Activated CD8-positive, alpha-beta memory T cell treated with anti-CD3 and anti-CD28 coated beads, Interleukin-2, amount 50 U/mL, for 4 hours (primary cell): ENCODE results near the gene AQP1.

ENCODE experiments used
- DNase-seq: peaks from one replicate; pipeline ENCODE4 v3.0.0-alpha.2; 2020

AQP1 gene

DNA sequence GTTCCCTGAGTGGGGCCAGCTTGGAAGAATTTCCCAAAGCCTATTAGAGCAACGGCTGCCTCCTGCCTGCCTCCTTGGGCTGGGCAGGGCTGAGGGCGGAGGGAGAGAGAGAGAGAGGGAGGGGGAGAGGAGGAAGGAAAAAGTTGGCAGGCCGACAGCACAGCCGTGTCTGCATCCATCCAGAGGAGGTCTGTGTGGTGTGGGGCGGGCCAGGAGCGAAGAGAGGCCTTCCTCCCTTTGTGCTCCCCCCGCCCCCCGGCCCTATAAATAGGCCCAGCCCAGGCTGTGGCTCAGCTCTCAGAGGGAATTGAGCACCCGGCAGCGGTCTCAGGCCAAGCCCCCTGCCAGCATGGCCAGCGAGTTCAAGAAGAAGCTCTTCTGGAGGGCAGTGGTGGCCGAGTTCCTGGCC is at the start of gene AQP1:
TSS of gene AQP1 (plus strand) at position 293 of the 409 bp plus-strand sequence. CDS start at position 350, 57 bp downstream.
- no peak for DNase-seq

DNA sequence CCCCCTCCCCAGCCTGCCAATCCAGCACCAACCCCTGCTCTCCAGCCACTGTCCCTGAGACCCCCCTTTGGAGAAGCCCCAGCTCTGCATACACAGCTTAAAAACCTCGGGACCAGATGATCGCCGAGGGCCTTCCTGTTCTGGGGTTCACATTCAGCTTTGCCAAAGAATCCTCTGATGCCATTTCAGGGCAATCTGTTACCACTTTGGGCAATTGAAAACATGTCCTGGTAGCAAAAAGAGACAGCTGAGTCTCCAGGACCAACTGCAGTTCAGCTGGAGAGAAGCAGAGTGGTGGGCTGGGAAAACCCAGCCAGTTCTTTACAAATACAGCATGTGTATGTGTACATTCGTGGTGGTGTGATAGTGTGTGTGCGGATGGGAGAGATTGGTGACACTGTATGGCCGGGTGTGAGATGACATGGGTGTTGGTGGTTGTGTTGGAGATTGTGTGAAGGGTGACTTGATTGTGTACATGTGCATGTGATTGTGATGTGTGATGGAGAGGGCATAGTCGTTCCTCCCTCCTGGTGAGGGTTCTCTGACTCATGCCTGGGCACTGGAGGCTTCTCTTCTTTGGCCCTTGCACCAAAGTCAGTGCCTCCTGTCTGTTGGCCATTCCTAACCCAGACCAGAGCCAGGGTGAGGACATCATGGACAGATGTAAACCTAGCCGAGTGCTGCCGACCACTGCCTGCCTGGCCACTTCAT is 48.5 kb upstream of the AQP1 start:
- no peak for DNase-seq

DNA sequence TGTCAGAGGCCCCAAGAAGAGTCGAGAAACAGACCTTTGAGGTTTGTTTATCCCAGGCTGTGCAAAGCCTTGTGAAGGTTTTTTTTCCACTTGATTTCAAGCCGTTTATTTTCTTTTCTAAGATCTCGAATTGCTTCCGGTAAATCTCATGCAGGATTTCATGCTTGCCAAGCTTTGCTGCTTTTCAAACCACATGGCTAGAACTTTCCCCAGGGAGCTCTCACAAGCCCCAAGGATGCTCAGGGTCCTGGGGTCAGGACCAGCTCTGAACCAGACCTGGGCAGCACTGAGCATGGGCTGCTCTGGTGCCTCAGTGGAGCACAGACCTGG is 48.0 kb upstream of the AQP1 start:
- no peak for DNase-seq

DNA sequence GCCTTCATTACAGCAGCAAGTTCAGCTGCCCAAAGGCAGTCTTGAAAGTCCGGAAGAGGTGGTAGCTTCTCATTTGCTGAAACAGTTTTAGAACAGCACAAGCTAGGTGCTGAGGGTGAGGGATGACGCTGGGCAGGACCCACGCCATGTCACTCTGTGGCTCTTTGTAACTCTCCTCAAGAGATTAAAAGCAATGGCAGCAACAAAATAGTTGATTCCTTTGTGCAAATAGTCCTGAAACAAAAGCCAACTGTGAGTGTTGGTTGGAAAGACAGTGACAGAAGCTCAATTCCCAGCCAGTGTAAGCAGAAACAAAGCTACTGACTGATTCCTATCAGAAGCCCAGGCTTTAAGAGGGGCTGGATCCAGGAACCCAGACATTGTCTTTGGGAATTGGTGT is 47.6 kb upstream of the AQP1 start:
- no peak for DNase-seq

DNA sequence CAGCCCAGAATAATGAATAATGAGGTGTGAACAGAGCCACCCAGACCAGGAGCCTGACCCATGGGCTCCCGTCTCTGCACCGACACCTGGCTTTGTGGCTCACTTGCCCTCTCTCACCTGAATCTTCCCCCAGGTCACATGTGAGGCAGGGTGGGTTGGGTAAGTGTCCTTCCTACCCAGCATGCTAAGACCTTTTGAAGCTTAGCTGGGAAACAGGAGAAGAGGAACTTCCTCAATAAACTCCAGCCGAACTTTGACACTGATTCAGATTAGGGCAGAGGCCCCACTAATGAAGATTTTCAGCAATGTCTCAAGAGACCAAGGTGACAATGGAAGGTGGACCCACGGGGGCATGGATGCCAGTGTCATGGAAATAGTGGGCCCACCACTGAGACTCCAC is 46.6 kb upstream of the AQP1 start:
- no peak for DNase-seq

DNA sequence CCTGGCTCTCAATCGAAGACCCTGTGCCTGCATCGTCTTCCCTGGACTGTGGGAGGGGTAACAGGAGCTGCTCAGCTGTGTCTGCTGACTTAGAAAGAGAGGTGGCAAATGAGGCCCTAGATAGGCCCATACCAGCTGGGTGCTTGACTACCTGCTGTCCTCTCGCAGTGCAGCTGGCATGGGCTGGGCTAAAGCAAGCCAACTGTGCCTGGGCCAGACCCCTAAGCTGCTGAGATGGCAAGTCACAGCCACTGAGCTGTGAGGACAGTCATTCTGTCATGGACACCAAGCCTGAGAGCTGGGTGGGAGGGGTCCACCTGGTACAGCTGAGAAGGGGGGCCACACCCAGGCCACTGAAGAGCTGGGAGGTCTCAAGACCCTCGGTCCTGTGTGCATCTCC is 45.8 kb upstream of the AQP1 start:
- no peak for DNase-seq

DNA sequence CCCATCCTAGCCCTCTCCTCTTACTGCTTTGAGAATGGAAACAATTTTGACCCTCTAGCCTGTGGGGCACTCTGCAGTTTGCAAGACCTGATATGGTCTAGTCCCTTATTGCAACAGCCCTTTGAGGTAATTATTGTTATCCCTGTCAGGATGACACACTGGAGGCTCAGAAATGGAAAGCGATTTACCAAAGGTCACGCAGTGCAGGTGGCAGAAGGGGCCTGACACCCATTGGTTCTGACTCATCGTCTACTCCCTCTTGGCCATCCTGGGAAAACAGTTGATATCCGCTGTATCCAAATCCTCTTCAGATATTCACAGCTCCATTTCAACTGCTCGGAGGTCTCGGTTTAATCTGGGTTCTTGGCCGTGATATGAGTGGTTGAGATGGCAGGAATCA is 44.7 kb upstream of the AQP1 start:
- no peak for DNase-seq

DNA sequence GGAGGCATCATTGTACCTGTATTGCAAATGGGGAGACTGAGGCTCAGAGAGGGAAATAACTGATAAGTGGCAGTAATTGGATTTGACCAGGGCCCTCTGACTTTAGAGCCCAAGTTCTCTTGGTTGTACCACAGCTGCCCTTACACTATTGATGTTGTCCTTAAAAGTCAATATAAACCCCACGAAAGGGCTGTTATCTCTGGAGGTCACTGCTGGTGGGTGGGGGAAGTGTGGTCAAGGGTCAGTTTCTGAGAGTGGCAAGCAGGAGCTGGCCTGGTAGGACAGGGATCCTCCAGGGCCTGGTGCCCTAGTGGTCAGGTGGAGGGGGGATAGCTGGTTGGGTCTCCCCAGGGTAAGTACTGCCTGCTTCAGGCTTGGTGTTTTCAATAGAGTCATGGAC is 44.2 kb upstream of the AQP1 start:
- DNase-seq = no peak

DNA sequence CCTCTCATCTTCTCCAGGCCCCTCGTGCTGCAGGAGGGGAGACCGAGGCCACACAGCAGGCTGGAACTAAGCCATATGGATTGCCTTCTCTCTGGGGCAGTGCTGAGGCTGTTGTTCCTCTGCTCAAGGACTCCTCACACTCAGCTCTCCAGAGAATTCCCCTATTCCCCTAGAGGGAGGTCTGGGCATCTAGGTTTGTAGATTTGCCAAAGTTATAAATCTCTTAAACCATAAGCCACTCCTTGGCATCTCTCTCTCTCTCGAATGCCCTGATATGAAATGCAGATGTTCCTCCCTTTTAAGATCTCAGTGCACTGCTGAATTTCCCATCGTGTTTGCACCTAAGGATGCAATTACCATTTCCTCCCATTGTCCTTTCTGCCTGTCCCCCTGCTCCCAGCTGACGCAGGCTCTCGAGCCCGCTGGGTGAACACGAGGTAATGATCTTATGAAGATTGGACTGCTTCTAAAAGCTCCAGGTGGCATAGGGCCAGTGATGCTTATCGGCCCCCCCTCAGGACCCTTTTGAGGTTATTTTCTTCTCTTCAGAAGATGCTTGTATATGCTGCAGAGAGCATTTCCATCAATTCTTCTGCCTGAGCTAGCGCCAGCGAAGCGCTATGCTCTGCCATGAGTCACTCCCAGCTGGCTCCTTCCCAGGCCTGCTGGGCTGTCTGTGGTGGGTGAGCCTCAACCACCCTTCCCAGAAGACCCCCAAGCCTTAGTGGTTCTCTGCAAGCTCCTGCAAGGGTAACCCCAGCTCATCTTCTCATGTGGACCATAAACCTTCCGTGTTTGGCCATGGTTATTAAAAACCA is 41.6 kb upstream of the AQP1 start:
- no peak for DNase-seq

DNA sequence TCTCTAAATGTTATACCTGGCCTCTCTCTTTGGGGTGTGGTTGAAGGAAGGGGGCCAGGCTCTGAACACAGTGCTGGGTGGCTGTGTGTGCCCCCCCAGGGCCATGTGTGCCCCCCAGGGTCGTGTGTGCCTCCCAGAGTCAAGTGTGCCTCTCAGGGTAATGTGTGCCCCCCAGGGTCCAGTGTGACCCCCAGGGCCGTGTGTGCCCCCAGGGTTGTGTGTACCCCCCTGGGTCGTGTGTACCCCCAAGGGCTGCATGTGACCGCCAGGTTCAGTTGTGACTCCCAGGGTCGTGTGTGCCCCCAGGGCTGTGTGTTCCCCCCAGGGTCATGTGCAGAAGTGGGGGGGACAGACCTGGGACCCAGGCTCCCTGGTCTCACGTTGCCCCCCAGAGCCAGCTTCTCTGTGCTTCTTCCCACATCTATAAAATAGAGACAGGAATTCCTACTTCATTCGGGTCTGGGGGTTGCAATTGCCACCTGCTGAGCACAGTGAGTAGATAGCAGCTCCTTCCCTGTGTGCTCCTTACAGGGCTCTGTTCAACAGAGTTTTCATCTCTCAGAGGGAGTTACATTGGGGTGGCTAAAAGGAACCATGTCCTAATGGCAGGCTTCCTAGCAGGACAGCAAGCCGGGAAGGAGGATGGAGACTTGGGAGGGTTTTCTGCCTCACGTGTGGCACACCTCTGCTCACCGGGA is 40.7 kb upstream of the AQP1 start:
- DNase-seq = no peak

DNA sequence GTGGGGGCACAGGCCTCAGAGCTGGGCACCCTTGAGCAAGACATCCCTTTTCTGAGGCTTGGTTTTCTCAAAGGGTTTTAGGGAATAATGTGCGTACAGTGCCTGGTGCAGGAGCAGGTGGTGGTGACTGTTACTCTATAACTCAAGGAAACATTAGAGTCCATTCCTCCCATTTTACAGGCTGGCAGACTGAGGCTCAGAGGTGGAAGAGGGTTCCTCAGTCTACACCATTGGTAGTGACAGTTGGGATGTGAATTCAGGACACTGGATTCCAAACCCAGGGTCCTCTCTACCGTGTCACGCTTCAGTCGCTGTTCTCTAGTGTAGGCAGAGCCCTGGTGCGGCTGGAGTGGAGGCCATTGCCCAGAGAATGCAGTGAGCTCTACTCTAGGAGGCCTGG is 40.0 kb upstream of the AQP1 start:
- no peak for DNase-seq

DNA sequence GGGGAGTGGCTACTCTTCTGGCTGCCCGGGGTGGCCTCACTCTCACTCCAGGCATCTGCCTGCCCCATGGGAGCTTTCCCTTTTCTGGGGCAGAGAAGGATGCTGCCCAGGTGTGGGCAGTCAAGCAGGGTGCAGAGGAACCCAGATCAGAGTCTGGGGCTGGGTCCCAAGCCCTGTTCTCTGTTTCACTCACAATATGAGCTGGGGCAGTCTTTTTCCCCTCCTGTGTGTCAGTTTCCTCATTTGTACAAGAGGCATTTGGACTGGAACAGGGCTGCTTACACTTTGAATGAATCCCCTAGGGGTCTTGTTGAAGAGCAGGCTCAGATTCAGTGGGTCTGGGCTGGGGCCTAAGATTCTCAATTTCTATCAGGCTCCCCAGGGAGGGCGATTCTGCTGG is 38.4 kb upstream of the AQP1 start:
- DNase-seq = no peak

DNA sequence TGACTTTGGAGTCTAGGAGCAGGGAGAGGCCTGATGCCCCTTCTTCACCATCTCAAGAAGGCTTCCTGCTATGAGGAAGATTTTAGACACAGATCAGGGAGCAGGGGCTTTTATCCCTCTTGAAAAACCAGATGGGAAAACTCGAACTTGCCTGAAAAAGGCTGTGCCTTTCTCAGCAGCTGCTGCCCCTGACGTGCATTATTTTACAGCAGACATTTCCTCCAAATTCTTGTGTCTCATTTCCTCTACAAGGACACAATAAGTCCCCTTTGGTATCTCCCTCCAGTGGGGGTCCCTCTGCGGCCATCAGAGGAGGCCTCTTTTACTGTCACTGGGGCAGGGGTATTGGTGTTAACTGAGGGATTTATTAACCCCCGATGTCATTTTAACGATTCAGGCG is 38.0 kb upstream of the AQP1 start:
- DNase-seq = no peak

DNA sequence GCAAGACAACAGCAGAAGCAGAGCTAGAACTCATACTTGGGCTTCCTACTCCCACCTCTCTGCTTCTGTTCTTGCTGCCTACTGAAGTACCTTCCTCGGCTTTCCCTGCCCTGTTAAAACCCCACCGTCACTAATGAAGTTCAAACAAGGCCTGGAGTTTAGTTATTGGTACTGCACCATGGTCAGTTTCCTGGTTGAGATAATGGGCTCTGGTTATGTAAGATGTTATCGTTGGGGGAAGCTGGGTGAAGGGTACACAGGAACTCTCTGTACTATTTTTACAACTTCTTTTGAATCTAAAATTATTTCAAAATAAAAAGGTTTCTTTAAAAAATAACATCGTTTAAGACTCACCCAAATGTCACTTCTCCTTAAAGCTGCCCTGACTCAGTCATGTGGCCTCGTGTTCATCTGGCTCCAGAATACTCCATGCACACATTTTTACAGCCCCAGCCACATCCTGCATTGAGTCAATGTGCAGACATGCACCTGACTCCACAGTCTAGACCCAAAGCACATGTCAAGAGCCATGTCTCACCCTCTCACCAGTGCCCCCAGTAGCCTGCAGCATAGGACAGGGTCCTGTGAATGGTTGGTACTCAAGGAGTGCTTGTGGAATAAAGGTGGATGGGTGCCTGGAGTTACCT is 36.9 kb upstream of the AQP1 start:
- no peak for DNase-seq

DNA sequence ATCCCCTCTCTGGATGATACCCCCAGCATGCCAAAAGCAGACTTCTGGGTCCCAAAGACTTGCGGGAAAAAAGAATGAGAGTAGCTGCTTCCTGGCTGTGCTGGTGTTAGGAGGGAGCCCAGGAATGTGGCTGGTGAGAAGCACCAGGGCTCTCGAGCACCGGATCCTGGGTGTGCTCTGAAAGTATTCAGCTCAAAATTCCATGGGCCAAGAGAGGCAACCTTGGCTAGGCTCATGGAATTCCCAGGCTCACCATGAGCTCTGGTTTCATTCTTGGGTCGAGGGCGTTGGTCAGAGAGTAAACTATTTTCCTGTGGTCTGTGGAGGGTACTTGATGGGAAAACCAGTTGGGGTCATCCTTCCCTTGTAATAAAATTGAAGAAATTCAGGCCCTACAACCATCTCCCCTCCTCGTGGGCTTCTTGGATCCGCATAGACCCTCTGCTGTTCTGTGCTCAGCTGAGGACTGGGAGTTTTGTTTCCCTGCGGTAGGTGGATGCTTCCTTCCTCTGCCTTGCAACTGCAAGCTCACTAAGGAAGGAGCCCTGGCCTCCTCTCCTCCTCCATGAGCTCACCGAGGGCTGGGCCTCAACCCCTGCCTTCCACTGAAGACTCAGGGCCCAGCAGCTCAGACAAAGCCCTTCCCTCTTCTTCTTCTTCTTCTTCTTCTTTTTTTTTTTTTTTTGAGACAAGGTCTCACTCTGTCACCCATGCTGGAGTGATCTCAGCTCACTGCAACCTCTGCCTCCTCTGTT is 34.5 kb upstream of the AQP1 start:
- DNase-seq = no peak

DNA sequence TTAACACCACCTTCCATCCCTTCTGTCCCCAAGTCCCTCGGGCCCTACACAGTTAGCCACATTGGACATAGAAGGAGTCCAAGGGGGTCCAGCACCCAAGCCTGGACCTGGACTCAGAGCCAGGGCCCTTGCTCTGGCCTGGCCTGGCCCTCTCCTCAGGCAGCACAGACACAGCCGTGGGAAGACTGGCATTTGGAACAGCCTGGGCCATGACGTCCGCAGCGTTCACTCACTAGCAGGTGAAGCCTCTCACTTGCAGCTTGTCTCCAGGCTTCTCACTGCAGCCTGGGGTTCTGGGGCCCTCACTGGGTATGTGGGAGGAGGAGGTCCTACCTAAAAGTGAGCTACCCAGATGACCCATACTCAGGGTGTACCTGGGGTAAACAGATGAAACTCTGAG is 33.7 kb upstream of the AQP1 start:
- DNase-seq = no peak

DNA sequence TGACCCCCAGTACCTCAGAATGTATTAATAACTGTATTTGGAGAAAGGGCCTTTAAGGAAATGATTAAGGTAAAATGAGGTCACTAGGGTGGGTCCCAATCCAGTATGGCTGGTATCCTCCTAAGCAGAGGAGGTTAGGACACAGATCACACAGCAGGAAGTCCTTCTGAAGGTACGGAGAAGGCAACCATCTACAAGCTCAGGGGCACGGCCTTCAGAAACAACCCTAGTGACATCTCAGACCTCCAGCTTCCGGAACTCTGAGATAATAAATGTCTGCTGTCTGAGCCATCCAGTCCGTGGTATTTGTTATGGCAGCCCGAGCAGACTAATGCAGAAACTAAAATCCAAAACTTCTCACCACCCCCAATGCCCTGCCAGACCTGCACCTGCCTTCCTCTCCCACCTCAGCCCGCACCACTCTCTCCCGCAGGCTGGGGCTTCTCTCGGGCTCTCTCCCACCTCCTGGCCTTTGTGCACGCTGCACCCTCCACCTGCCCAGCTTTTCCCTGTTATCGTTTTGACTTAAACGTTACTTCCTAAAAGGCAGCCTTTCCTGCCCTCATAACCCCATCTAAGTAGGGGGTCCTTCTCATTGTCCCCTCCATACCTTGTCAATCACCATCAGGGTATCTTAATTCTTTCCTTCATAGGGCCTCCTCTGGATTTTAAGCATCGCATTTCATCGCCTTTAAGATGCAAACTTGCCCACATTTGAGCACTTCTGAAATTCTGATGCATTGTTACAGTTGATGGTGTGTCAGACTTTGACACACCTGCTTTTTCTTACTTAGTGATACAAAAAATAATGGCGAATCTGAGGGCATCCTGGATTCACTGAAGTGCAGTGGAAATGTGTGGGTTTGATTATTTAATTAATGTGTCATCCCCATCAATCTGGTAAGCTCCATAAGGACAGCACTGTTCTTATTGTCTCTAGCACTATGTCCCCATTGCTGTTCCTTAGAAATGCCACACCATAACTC is 32.2 kb upstream of the AQP1 start:
- DNase-seq = no peak

DNA sequence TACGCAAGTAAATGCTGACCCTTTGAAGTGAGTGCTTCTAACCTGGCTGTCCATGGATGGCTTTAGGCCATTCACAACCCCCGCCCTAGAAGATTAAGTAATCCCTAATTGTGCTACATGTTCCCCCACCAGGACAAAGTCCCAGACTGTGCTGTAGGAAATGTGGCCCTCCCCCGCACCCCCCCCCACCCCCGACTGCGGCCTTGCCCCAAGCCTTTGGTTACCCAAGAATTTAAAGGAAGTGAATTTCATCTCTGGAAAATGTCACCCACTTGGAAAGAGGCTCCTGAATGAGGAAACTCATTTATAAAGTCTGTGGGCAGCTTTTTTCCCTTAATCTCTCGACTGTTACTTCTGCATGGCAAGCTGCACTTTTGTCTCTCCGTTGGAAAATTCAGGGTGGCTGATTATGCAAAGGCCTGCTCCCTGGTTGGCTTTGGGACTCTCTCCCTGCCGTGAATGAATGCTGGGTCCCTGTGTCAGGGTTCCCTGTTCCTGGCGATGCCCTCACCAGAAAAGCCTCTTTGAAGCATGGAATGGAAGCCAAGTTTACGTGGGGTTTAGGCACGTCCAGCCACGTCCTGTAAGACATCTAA is 31.4 kb upstream of the AQP1 start:
- DNase-seq = no peak

DNA sequence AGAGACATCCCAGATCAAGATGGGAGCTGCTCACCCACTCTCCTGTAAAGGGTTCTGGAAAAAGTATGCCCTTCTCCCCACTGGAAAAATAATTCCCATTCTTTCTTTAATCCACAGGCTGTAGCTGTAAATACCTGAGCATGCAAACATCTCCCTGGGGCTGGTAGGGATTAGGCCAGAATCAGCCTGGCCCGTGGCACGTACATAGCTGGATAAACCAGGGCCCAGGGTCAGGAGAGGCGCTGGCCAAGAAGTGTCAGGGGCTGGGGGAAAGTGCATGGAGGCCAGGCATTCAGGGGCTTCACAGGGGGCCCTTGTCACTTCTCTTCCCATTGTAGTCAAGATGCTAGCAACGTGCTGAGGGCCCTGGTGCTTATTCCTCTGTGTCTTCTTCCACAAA is 30.7 kb upstream of the AQP1 start:
- DNase-seq = no peak

DNA sequence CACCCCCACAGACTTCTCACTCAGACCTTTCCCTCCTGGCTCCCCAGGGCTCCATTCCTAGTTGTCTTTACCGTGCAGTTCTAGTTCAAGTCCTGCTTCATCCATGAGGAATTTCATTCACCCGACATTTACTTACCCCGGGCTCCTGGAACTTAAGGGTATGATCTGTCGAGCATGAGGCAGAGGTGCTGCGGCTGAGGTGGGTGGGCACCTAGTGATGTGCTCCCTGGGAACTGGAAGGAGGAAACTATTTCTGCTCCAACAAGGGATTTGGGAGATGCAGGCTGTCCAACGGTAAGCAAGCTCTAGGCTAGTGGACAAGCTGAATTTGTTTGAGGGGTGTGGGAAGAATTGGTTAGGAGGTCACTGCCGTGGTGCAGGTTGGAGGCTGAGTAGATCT is 30.2 kb upstream of the AQP1 start:
- DNase-seq = no peak

DNA sequence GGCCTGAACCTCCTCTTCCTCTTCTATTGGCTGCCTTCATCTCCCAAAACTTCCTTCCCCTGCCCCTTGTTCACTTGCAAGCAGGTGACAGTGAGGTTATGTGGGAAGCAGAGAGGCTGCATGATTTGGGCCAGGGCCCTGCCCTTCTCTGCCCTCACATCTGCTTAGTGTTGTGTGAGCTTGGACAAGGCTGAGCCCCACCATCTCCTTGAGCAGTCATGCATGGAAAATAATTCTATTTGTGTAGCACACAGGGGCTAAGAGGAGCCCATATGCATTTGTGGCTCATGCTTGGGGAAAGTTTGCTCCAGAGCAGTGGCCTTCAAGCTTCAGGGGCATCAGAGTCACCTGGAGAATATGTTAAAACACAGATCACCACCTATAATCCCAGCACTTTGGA is 26.8 kb upstream of the AQP1 start:
- DNase-seq = no peak
